GM23338 (cell line): ENCODE results near the gene ZEB2.

Experiments used
- CREB1 ChIP-seq: fragments of 250-450 bp; sonication (Bioruptor Pico); IDR thresholded peaks from 2 replicates; pipeline ENCODE4 v1.5.0; 2020; ENCODE audit warnings: low read depth, mild to moderate bottlenecking, moderate library complexity
- EZH2 ChIP-seq: fragments of 200-600 bp; sonication (generic); IDR thresholded peaks from one replicate; pipeline ENCODE4 v1.8.0; 2017; ENCODE audit warnings: antibody characterized with exemption, mild to moderate bottlenecking, low read depth; ENCODE audit not compliant: unreplicated experiment
- EZH2phosphoT487 ChIP-seq: fragments of 200-600 bp; sonication (generic); IDR thresholded peaks from one replicate; pipeline ENCODE4 v1.8.1; 2018; ENCODE audit warnings: antibody characterized with exemption; ENCODE audit not compliant: unreplicated experiment
- JUNB ChIP-seq: IDR thresholded peaks from one replicate; pipeline ENCODE4 v1.6.1; 2016; ENCODE audit warnings: antibody characterized with exemption; ENCODE audit not compliant: unreplicated experiment
- NANOG ChIP-seq: IDR thresholded peaks from 2 replicates; pipeline ENCODE4 v1.6.1; 2016; ENCODE audit warnings: antibody characterized with exemption, borderline replicate concordance
- POLR2AphosphoS5 ChIP-seq: IDR thresholded peaks from 2 replicates; pipeline ENCODE4 v1.6.1; 2016; ENCODE audit warnings: antibody characterized with exemption, low read depth
- STAT1 ChIP-seq: IDR thresholded peaks from one replicate; pipeline ENCODE4 v1.6.1; 2016; ENCODE audit warnings: antibody characterized with exemption; ENCODE audit not compliant: unreplicated experiment
- ZNF114 ChIP-seq: fragments of 250-450 bp; sonication (Bioruptor Pico); IDR thresholded peaks from 2 replicates; pipeline ENCODE4 v1.5.0; 2020; ENCODE audit warnings: mild to moderate bottlenecking, moderate library complexity
- ZNF331 ChIP-seq: fragments of 250-450 bp; sonication (Bioruptor Pico); IDR thresholded peaks from 2 replicates; pipeline ENCODE4 v1.5.0; 2020; ENCODE audit warnings: low read depth, mild to moderate bottlenecking, moderate library complexity
- TF ChIP-seq, protein P1 (sequence below), 2 experiments: fragments of 200-600 bp in 1 of 2; sonication (generic) in 1 of 2; conservative IDR thresholded peaks; 2 replicates each; pipeline versions ENCODE4 v1.5.1 to v1.6.1; 2016 to 2017; ENCODE audit warnings: antibody characterized with exemption in 2 of 2, low read depth in 2 of 2, mild to moderate bottlenecking in 2 of 2, moderate library complexity in 1 of 2
- TF ChIP-seq, protein P2 (sequence below): IDR thresholded peaks from one replicate; pipeline ENCODE4 v1.6.1; 2018; ENCODE audit warnings: antibody characterized with exemption; ENCODE audit not compliant: unreplicated experiment
- TF ChIP-seq, protein P3 (sequence below): IDR thresholded peaks from 2 replicates; pipeline ENCODE4 v1.6.1; 2016; ENCODE audit warnings: antibody characterized with exemption

DNA sequence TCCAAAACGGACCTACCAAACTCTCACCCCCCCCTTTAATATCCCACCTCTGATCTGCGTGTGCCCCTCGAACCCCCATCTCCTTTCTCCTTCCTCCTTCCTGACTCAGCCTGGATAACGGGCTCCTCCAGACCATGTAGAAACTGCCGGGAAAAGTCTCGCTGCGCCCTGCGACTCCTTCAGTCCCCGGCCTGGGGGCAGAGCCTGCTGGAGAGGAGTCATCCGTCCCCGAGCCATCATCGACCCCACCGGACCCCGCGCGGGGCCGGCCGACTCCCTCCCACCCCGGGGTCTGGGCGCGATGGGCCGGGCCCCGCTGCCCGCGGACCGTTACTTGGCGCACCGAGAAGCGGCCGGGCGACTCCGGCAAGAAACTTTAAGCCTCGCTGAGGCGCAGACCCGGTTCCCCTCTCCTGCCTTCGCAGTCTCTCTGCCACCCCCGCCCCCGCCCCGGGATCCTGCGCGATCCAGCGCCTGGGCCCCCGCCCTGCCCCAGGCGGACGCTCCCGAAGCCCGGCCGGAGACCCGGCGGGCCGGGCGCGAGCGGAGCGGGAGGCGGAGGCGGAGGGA, 3.4 kb downstream of the ZEB2 start:
- TF ChIP-seq EZH2 (peak; percentile 81), EZH2phosphoT487 (peak; percentile 66), POLR2AphosphoS5 (no peak), JUNB (no peak), CREB1 (CRISPR knock-in tag) (no peak), STAT1 (no peak), ZNF331 (CRISPR knock-in tag) (no peak), ZNF114 (CRISPR knock-in tag) (no peak), NANOG (no peak)
- TF ChIP-seq, protein P1, sequence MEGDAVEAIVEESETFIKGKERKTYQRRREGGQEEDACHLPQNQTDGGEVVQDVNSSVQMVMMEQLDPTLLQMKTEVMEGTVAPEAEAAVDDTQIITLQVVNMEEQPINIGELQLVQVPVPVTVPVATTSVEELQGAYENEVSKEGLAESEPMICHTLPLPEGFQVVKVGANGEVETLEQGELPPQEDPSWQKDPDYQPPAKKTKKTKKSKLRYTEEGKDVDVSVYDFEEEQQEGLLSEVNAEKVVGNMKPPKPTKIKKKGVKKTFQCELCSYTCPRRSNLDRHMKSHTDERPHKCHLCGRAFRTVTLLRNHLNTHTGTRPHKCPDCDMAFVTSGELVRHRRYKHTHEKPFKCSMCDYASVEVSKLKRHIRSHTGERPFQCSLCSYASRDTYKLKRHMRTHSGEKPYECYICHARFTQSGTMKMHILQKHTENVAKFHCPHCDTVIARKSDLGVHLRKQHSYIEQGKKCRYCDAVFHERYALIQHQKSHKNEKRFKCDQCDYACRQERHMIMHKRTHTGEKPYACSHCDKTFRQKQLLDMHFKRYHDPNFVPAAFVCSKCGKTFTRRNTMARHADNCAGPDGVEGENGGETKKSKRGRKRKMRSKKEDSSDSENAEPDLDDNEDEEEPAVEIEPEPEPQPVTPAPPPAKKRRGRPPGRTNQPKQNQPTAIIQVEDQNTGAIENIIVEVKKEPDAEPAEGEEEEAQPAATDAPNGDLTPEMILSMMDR (conservative IDR thresholded peaks at IDR 0.05; ENCODE audit: low read depth in 2 of 2): no peak
- TF ChIP-seq, protein P2, sequence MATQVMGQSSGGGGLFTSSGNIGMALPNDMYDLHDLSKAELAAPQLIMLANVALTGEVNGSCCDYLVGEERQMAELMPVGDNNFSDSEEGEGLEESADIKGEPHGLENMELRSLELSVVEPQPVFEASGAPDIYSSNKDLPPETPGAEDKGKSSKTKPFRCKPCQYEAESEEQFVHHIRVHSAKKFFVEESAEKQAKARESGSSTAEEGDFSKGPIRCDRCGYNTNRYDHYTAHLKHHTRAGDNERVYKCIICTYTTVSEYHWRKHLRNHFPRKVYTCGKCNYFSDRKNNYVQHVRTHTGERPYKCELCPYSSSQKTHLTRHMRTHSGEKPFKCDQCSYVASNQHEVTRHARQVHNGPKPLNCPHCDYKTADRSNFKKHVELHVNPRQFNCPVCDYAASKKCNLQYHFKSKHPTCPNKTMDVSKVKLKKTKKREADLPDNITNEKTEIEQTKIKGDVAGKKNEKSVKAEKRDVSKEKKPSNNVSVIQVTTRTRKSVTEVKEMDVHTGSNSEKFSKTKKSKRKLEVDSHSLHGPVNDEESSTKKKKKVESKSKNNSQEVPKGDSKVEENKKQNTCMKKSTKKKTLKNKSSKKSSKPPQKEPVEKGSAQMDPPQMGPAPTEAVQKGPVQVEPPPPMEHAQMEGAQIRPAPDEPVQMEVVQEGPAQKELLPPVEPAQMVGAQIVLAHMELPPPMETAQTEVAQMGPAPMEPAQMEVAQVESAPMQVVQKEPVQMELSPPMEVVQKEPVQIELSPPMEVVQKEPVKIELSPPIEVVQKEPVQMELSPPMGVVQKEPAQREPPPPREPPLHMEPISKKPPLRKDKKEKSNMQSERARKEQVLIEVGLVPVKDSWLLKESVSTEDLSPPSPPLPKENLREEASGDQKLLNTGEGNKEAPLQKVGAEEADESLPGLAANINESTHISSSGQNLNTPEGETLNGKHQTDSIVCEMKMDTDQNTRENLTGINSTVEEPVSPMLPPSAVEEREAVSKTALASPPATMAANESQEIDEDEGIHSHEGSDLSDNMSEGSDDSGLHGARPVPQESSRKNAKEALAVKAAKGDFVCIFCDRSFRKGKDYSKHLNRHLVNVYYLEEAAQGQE: no peak
- TF ChIP-seq, protein P3, sequence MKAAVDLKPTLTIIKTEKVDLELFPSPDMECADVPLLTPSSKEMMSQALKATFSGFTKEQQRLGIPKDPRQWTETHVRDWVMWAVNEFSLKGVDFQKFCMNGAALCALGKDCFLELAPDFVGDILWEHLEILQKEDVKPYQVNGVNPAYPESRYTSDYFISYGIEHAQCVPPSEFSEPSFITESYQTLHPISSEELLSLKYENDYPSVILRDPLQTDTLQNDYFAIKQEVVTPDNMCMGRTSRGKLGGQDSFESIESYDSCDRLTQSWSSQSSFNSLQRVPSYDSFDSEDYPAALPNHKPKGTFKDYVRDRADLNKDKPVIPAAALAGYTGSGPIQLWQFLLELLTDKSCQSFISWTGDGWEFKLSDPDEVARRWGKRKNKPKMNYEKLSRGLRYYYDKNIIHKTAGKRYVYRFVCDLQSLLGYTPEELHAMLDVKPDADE: no peak
